HCT116 (cell line): ENCODE data around the gene ZBTB33. TPM values are rescaled to one million over a fixed set of nuclear protein-coding genes. Genes with fewer than 3 reads are reported as not detected.

ENCODE experiments used
- ATAC-seq: fragments of 200-7000 bp; cut with Tn5 transposase; 2 replicates; pipeline ENCODE4 v1.9.1; 2020; ENCODE audit warnings: mild to moderate bottlenecking, moderate library complexity
- BruUV-seq: library from RNA; stranded (reverse); fragments of 400-500 nt; replicated peaks from 2 replicates; lab custom pipeline; 2021; lab: Mats Ljungman, UMichigan
- CTCF ChIA-PET: fragments of 300-600 bp; sonication (Branson Sonifier 250); formaldehyde crosslinking; loops from one replicate; lab custom pipeline; 2021; ENCODE audit warnings: antibody characterized with exemption; lab: Charles Lee
- POLR2A ChIA-PET: fragments of 300-600, 350-600 bp; sonication (Branson Sonifier 250); formaldehyde crosslinking; loops from one replicate; lab custom pipeline; 2021; ENCODE audit warnings: antibody characterized with exemption; lab: Charles Lee
- RAD21 ChIA-PET, 2 experiments: fragments of 300-600 bp; sonication (Branson Sonifier 250); formaldehyde crosslinking; loops; one replicate each; lab custom pipeline; 2023; ENCODE audit warnings: low total read pairs in 2 of 2; ENCODE audit not compliant: uncharacterized antibody in 2 of 2, unreplicated experiment in 2 of 2, low non-redundant PET in 1 of 2; lab: Charles Lee
- DNase-seq: peaks from one replicate; pipeline ENCODE4 v3.0.0-alpha.2; 2010; ENCODE audit warnings: low read depth, low spot score
- H2AFZ ChIP-seq: fragments of 200-600 bp; shearing (Covaris generic), sonication (generic); 2 replicates; pipeline ENCODE4 v1.6.1; 2017; ENCODE audit warnings: low read depth, mixed run types, mixed read lengths, antibody characterized with exemption, low read length; ENCODE audit not compliant: poor library complexity, severe bottlenecking
- H3K27ac ChIP-seq: 2 replicates; pipeline ENCODE4 v1.5.1; 2012; ENCODE audit warnings: low read depth, low read length
- H3K27me3 ChIP-seq: fragments of 200-600 bp; sonication (generic); 2 replicates; pipeline ENCODE4 v1.6.1; 2016; ENCODE audit warnings: mixed run types, low read length, mixed read lengths; ENCODE audit not compliant: insufficient read depth
- H3K36me3 ChIP-seq, 2 experiments: fragments of 200-500 bp in 1 of 2; fragments of 200-600 bp in 1 of 2; sonication (Bioruptor generic) in 1 of 2; sonication (generic) in 1 of 2; 2 replicates each; pipeline versions ENCODE4 v1.5.1 to v1.6.1; 2014 to 2016; ENCODE audit warnings: low read length in 2 of 2, inconsistent platforms in 1 of 2, mixed read lengths in 1 of 2, mixed run types in 1 of 2; ENCODE audit not compliant: insufficient read depth in 2 of 2, control insufficient read depth in 1 of 2
- H3K4me1 ChIP-seq, 2 experiments: fragments of 200-600 bp in 1 of 2; sonication (generic) in 1 of 2; 2 replicates each; pipeline versions ENCODE4 v1.5.1 to v1.6.1; 2012 to 2017; ENCODE audit warnings: low read length in 2 of 2, inconsistent platforms in 1 of 2, mild to moderate bottlenecking in 1 of 2, mixed read lengths in 1 of 2, mixed run types in 1 of 2, moderate library complexity in 1 of 2; ENCODE audit not compliant: insufficient read depth in 2 of 2, control insufficient read depth in 1 of 2
- H3K4me2 ChIP-seq: fragments of 200-600 bp; sonication (generic); 2 replicates; pipeline ENCODE4 v1.6.1; 2017; ENCODE audit warnings: mixed run types, low read length, mixed read lengths
- H3K4me3 ChIP-seq, 2 experiments: fragments of 200-600 bp in 1 of 2; sonication (generic) in 1 of 2; replicated peaks in 1 of 2; 2 replicates each; pipeline ENCODE4 v1.5.1; 2011 to 2016; ENCODE audit warnings: low read length in 2 of 2, control low read depth in 1 of 2, low read depth in 1 of 2, mild to moderate bottlenecking in 1 of 2, mixed read lengths in 1 of 2, mixed run types in 1 of 2
- H3K79me2 ChIP-seq: fragments of 200-600 bp; sonication (generic); 2 replicates; pipeline ENCODE4 v1.6.1; 2017; ENCODE audit warnings: mild to moderate bottlenecking, mixed run types, low read length, moderate library complexity, mixed read lengths; ENCODE audit not compliant: insufficient read depth
- H3K9ac ChIP-seq: fragments of 200-600 bp; sonication (generic); 2 replicates; pipeline ENCODE4 v1.6.1; 2016; ENCODE audit warnings: low read length, mixed read lengths
- H3K9me2 ChIP-seq: fragments of 200-600 bp; sonication (generic), shearing (Covaris generic); 2 replicates; pipeline ENCODE4 v1.6.1; 2017; ENCODE audit warnings: mixed run types, mild to moderate bottlenecking, moderate library complexity; ENCODE audit not compliant: insufficient read depth
- H3K9me3 ChIP-seq, 2 experiments: fragments of 200-500 bp in 1 of 2; fragments of 200-600 bp in 1 of 2; sonication (Bioruptor generic) in 1 of 2; sonication (generic) in 1 of 2; 2 replicates each; pipeline ENCODE4 v1.6.1; 2014 to 2017; ENCODE audit warnings: low read length in 2 of 2, mixed read lengths in 2 of 2, inconsistent platforms in 1 of 2, low read depth in 1 of 2, mild to moderate bottlenecking in 1 of 2, mixed run types in 1 of 2, moderate library complexity in 1 of 2; ENCODE audit not compliant: control insufficient read depth in 1 of 2, insufficient read depth in 1 of 2
- H4K20me1 ChIP-seq: fragments of 200-600 bp; sonication (generic), shearing (Covaris generic); 2 replicates; pipeline ENCODE4 v1.6.1; 2017; ENCODE audit warnings: mixed run types, mild to moderate bottlenecking, moderate library complexity; ENCODE audit not compliant: insufficient read depth
- CBX3 ChIP-seq: IDR thresholded peaks from 2 replicates; pipeline ENCODE4 v1.6.1; 2012; ENCODE audit warnings: low read depth
- CEBPB ChIP-seq: IDR thresholded peaks from 2 replicates; pipeline ENCODE4 v1.6.1; 2012; ENCODE audit warnings: low read depth
- CTCF ChIP-seq, 3 experiments: fragments of 200-600 bp in 1 of 3; sonication (generic) in 1 of 3; IDR thresholded peaks in 2 of 3; conservative IDR thresholded peaks in 1 of 3; 2 replicates each; pipeline ENCODE4 v1.5.1; 2012 to 2017; ENCODE audit warnings: low read depth in 2 of 3, low read length in 2 of 3, antibody characterized with exemption in 1 of 3, borderline replicate concordance in 1 of 3, control low read depth in 1 of 3, mild to moderate bottlenecking in 1 of 3, mixed read lengths in 1 of 3, mixed run types in 1 of 3, moderate library complexity in 1 of 3; ENCODE audit not compliant: insufficient read depth in 1 of 3
- EGR1 ChIP-seq: IDR thresholded peaks from 2 replicates; pipeline ENCODE4 v1.6.1; 2012; ENCODE audit warnings: low read depth
- EZH2 ChIP-seq: fragments of 200-600 bp; sonication (generic); IDR thresholded peaks from 2 replicates; pipeline ENCODE4 v1.6.1; 2017; ENCODE audit warnings: antibody characterized with exemption, mixed run types
- EZH2phosphoT487 ChIP-seq: fragments of 200-600 bp; IDR thresholded peaks from 2 replicates; pipeline ENCODE4 v1.6.1; 2018; ENCODE audit warnings: antibody characterized with exemption, borderline replicate concordance
- RAD21 ChIP-seq: IDR thresholded peaks from 2 replicates; pipeline ENCODE4 v1.6.1; 2012; ENCODE audit warnings: low read depth, mild to moderate bottlenecking
- SIN3A ChIP-seq: IDR thresholded peaks from 2 replicates; pipeline ENCODE4 v1.6.1; 2012; ENCODE audit warnings: low read depth
- TCF7L2 ChIP-seq: IDR thresholded peaks from 2 replicates; pipeline ENCODE4 v1.7.0; 2011; ENCODE audit warnings: borderline replicate concordance, inconsistent platforms; ENCODE audit not compliant: insufficient read depth, insufficient read length; ENCODE audit errors: extremely low read depth
- ZBTB33 ChIP-seq: IDR thresholded peaks from 2 replicates; pipeline ENCODE4 v1.6.1; 2011; ENCODE audit warnings: mild to moderate bottlenecking, low read length, moderate library complexity; ENCODE audit not compliant: insufficient replicate concordance; ENCODE audit errors: extremely low read depth
- ZNF274 ChIP-seq: fragments of 200-500 bp; sonication (Bioruptor generic); IDR thresholded peaks from 2 replicates; pipeline ENCODE4 v1.6.1; 2014; ENCODE audit warnings: mild to moderate bottlenecking, low read depth, low read length, inconsistent platforms
- intact Hi-C: fragments of 100-400 bp; cut with micrococcal nuclease; formaldehyde crosslinking; loops from 2 replicates; pipeline ENCODE4 v1.10.0; 2022
- total RNA-seq: library from RNA; stranded (reverse); gene quantifications from one replicate; pipeline ENCODE4 v1.2.1, GENCODE V29; 2021; ENCODE audit not compliant: unreplicated experiment

Gene ZBTB33
- total RNA-seq, 1 experiment from 2014 or later = 12.3 TPM

GRCh38 chrX:120264341-120264740 lies 13.7 kb downstream of the ZBTB33 start (continued):
- TF ChIP-seq CTCF (IDR thresholded peaks at IDR 0.05 in 2 of 3, conservative IDR thresholded peaks at IDR 0.05 in 1 of 3; ENCODE audit: borderline replicate concordance in 1 of 3, insufficient read depth in 1 of 3, low read depth in 2 of 3, low read length in 2 of 3) (no peak), EZH2 (no peak), RAD21 (no peak), CBX3 (no peak), EGR1 (no peak)

GRCh38 chrX:120269373-120270035 lies 18.9 kb downstream of the ZBTB33 start:
- CTCF ChIA-PET = no interaction called here
- H3K79me2 ChIP-seq = no peaks in the 10 kb centered on the region
- H3K9ac ChIP-seq = no peak overlapping the region
- no peak overlapping the region for H2AFZ ChIP-seq
- intact Hi-C loops = no loop called here
- POLR2A ChIA-PET = no interaction called here
- RAD21 ChIA-PET = no interaction called here
- H3K9me3 ChIP-seq = no peaks in the 10 kb centered on the region
- no peaks in the 10 kb centered on the region for H3K36me3 ChIP-seq
- no peaks in the 10 kb centered on the region for H3K4me1 ChIP-seq
- no peaks in the 10 kb centered on the region for H3K9me2 ChIP-seq
- no peak overlapping the region for H3K4me2 ChIP-seq
- H3K27me3 ChIP-seq = no peaks in the 10 kb centered on the region
- DNase-seq (no peak), ATAC-seq (no peak)
- TF ChIP-seq ZBTB33 = no peak
- no peak for TF ChIP-seq ZNF274
- TF ChIP-seq CEBPB = no peak
- TF ChIP-seq EZH2phosphoT487 = no peak
- no peak for TF ChIP-seq TCF7L2
- no peak for TF ChIP-seq CBX3
- TF ChIP-seq SIN3A = no peak
- BruUV-seq = no TSS peak
- H4K20me1 ChIP-seq = no peaks in the 10 kb centered on the region
- no peak overlapping the region for H3K27ac ChIP-seq
- no peak overlapping the region for H3K4me3 ChIP-seq
